IMR-90 (cell line): ENCODE measurements around the gene EXT2. TPM values are rescaled to one million over a fixed set of nuclear protein-coding genes. Genes with fewer than 3 reads are reported as not detected.
A peak's percentile ranks its signal among the peaks of the same experiment; 100 is the strongest.

Experiments used
- ATAC-seq: fragments of 200-7000 bp; cut with Tn5 transposase; 2 replicates; pipeline ENCODE4 v1.9.1; 2020; ENCODE audit warnings: low read depth, mild to moderate bottlenecking, moderate library complexity
- BruUV-seq: library from RNA; stranded (reverse); fragments of 400-500 nt; replicated peaks from 2 replicates; lab custom pipeline; 2021; lab: Mats Ljungman, UMichigan
- CTCF ChIA-PET: fragments of 300-600 bp; formaldehyde crosslinking; extraction: SDS; loops from one replicate; lab custom pipeline; 2021; ENCODE audit warnings: antibody characterized with exemption; lab: Yijun Ruan, JAX
- POLR2A ChIA-PET: fragments of 300-600 bp; sonication (Branson Sonifier 250); formaldehyde crosslinking; loops from one replicate; lab custom pipeline; 2022; ENCODE audit warnings: antibody characterized with exemption; ENCODE audit not compliant: unreplicated experiment; lab: Charles Lee
- DNase-seq: peaks from one replicate; pipeline ENCODE4 v3.0.0; 2013
- H2AFZ ChIP-seq: replicated peaks from 2 replicates; pipeline ENCODE3; 2013; ENCODE audit warnings: low read length, mild to moderate bottlenecking; ENCODE audit not compliant: poor library complexity
- H2AK5ac ChIP-seq: 2 replicates; pipeline ENCODE4 v1.6.1; 2013; ENCODE audit warnings: low read depth, low read length, inconsistent platforms
- H2AK9ac ChIP-seq: replicated peaks from 2 replicates; pipeline ENCODE3; 2013; ENCODE audit warnings: mild to moderate bottlenecking, low read depth, low read length, moderate library complexity; ENCODE audit not compliant: poor library complexity
- H2BK120ac ChIP-seq: 2 replicates; pipeline ENCODE4 v1.6.1; 2013; ENCODE audit warnings: low read depth, low read length, inconsistent platforms
- H2BK15ac ChIP-seq: 3 replicates; pipeline ENCODE4 v1.6.1; 2013; ENCODE audit warnings: low read depth, low read length, inconsistent platforms
- H2BK20ac ChIP-seq: 2 replicates; pipeline ENCODE4 v1.6.1; 2013; ENCODE audit warnings: low read depth, mild to moderate bottlenecking, inconsistent platforms, low read length, moderate library complexity
- H2BK5ac ChIP-seq: 2 replicates; pipeline ENCODE4 v1.6.1; 2013; ENCODE audit warnings: mild to moderate bottlenecking, low read depth, low read length, inconsistent platforms; ENCODE audit not compliant: poor library complexity, severe bottlenecking
- H3K14ac ChIP-seq: replicated peaks from 2 replicates; pipeline ENCODE4 v1.6.1; 2013; ENCODE audit warnings: low read depth, low read length, inconsistent platforms
- H3K18ac ChIP-seq: 2 replicates; pipeline ENCODE4 v1.6.1; 2013; ENCODE audit warnings: low read depth, low read length, control low read depth
- H3K23ac ChIP-seq: 2 replicates; pipeline ENCODE4 v1.6.1; 2013; ENCODE audit warnings: low read depth, low read length, inconsistent platforms
- H3K27ac ChIP-seq: 2 replicates; pipeline ENCODE4 v1.5.1; 2013; ENCODE audit warnings: mild to moderate bottlenecking, control low read depth, low read length; ENCODE audit not compliant: insufficient read depth
- H3K27me3 ChIP-seq: 2 replicates; pipeline ENCODE4 v1.6.1; 2013; ENCODE audit warnings: low read length; ENCODE audit not compliant: control insufficient read depth, insufficient read depth
- H3K36me3 ChIP-seq: 2 replicates; pipeline ENCODE4 v1.6.1; 2013; ENCODE audit warnings: low read length, mixed read lengths; ENCODE audit not compliant: control insufficient read depth, insufficient read depth
- H3K4ac ChIP-seq: 2 replicates; pipeline ENCODE4 v1.6.1; 2013; ENCODE audit warnings: low read depth, low read length, inconsistent platforms
- H3K4me1 ChIP-seq: 2 replicates; pipeline ENCODE4 v1.6.1; 2013; ENCODE audit warnings: low read length, mixed read lengths; ENCODE audit not compliant: control insufficient read depth, insufficient read depth
- H3K4me2 ChIP-seq: 2 replicates; pipeline ENCODE4 v1.6.1; 2013; ENCODE audit warnings: low read depth, mild to moderate bottlenecking, control low read depth, low read length, moderate library complexity
- H3K4me3 ChIP-seq: 2 replicates; pipeline ENCODE4 v1.5.1; 2013; ENCODE audit warnings: low read depth, mild to moderate bottlenecking, control low read depth, low read length, moderate library complexity; ENCODE audit not compliant: insufficient read depth
- H3K56ac ChIP-seq: 2 replicates; pipeline ENCODE4 v1.6.1; 2013; ENCODE audit warnings: low read length, inconsistent platforms; ENCODE audit not compliant: insufficient read depth; ENCODE audit errors: extremely low read depth
- H3K79me1 ChIP-seq, 2 experiments: 2 replicates each; pipeline ENCODE4 v1.6.1; 2013; ENCODE audit warnings: low read length in 2 of 2, inconsistent platforms in 1 of 2, low read depth in 1 of 2
- H3K9ac ChIP-seq: 2 replicates; pipeline ENCODE4 v1.6.1; 2013; ENCODE audit warnings: low read depth, low read length, control low read depth
- H3K9me1 ChIP-seq: 2 replicates; pipeline ENCODE4 v1.6.1; 2013; ENCODE audit warnings: low read length, inconsistent platforms; ENCODE audit not compliant: insufficient read depth
- H3K9me3 ChIP-seq: 2 replicates; pipeline ENCODE4 v1.6.1; 2013; ENCODE audit warnings: low read length; ENCODE audit not compliant: control insufficient read depth, insufficient read depth
- H4K20me1 ChIP-seq: 2 replicates; pipeline ENCODE4 v1.6.1; 2013; ENCODE audit warnings: low read length, inconsistent platforms; ENCODE audit not compliant: insufficient read depth
- H4K5ac ChIP-seq: 2 replicates; pipeline ENCODE4 v1.6.1; 2013; ENCODE audit warnings: mild to moderate bottlenecking, low read depth, low read length, control low read depth
- H4K8ac ChIP-seq, 2 experiments: 2 replicates each; pipeline ENCODE4 v1.6.1; 2013; ENCODE audit warnings: low read depth in 2 of 2, low read length in 2 of 2, control low read depth in 1 of 2, inconsistent platforms in 1 of 2
- H4K91ac ChIP-seq: 2 replicates; pipeline ENCODE4 v1.6.1; 2013; ENCODE audit warnings: low read depth, low read length, inconsistent platforms; ENCODE audit not compliant: insufficient read depth
- CTCF ChIP-seq: conservative IDR thresholded peaks from 2 replicates; pipeline ENCODE4 v1.5.1; 2012; ENCODE audit warnings: mild to moderate bottlenecking, low read depth, low read length, improper control_type of control experiment
- MAZ ChIP-seq: IDR thresholded peaks from 2 replicates; pipeline ENCODE4 v1.6.1; 2012; ENCODE audit warnings: low read depth, mild to moderate bottlenecking, low read length, improper control_type of control experiment, moderate library complexity, borderline replicate concordance
- RAD21 ChIP-seq: IDR thresholded peaks from 2 replicates; pipeline ENCODE4 v1.6.1; 2012; ENCODE audit warnings: low read length, improper control_type of control experiment
- SMC3 ChIP-seq: fragments of 150-350 bp; IDR thresholded peaks from 2 replicates; pipeline ENCODE4 v1.6.1; 2016; ENCODE audit warnings: low read depth, mild to moderate bottlenecking, antibody characterized with exemption, low read length, moderate library complexity
- WGBS, 2 experiments: methylation state at CpG; one replicate each; pipeline versions ENCODE4 v1.1.5 to v1.1.7; 2013; ENCODE audit warnings: missing lambda C conversion rate in 2 of 2; ENCODE audit not compliant: insufficient read length in 1 of 2; ENCODE audit errors: extremely low coverage in 2 of 2; 5-methylcytosine and 5-hydroxymethylcytosine counted together
- dilution Hi-C: fragments of 300-500 bp; cut with HindIII; formaldehyde crosslinking; loops from one replicate; pipeline ENCODE4 v1.14.3; 2018; ENCODE audit warnings: low sequenced_read_pairs; ENCODE audit not compliant: unreplicated experiment
- in situ Hi-C: fragments of 300-500 bp; cut with MboI; formaldehyde crosslinking; loops from 3 replicates; pipeline ENCODE4 v1.14.3; 2019; ENCODE audit warnings: low sequenced_read_pairs, inconsistent platforms, mixed read lengths
- intact Hi-C: fragments of 100-400 bp; cut with micrococcal nuclease; formaldehyde crosslinking; loops from 2 replicates; pipeline ENCODE4 v1.10.0; 2022
- polyA plus RNA-seq, 3 experiments: library from polyadenylated mRNA; depleted of rRNA; stranded (reverse); fragments of >200 nt; gene quantifications; 2 replicates each; pipeline ENCODE4 v1.2.3, GENCODE V29; 2012; ENCODE audit warnings: low replicate concordance in 1 of 3
- total RNA-seq: library from RNA; depleted of rRNA; stranded (reverse); fragments of >200 nt; gene quantifications from 2 replicates; pipeline ENCODE4 v1.2.3, GENCODE V29; 2012

EXT2 gene
- total and polyA plus RNA-seq, 2 of the 4 experiments (the other 2 are of a cell fraction), result 75.0 to 85.3 TPM

- POLR2A ChIA-PET, result no interaction called here
- Histone ChIP-seq H4K5ac (no peak overlapping the region), H3K4me3 (no peak overlapping the region), H2AFZ (peak overlapping the region; percentile 83), H4K20me1 (no peaks in the 10 kb centered on the region), H3K4me1 (0 out of 2 replicates have a peak, but pooled peaks cover 2% of the 10 kb centered on the region), H2BK15ac (no peak overlapping the region), H3K36me3 (no peaks in the 10 kb centered on the region), H3K27me3 (peaks cover 11% of the 10 kb centered on the region), H3K9me1 (no peaks in the 10 kb centered on the region), H3K23ac (no peak overlapping the region), H3K14ac (no peak overlapping the region), H3K9ac (no peak overlapping the region), H3K79me1 (no peaks in the 10 kb centered on the region), H3K18ac (no peak overlapping the region), H4K91ac (no peak overlapping the region), H3K56ac (no peak overlapping the region), H3K4ac (no peak overlapping the region), H2BK5ac (no peak overlapping the region), H2AK9ac (peak overlapping the region; percentile 67), H2BK20ac (no peak overlapping the region), H3K27ac (no peak overlapping the region), H2BK120ac (no peak overlapping the region), H4K8ac (peak overlapping the region in 1 of 2 experiments; percentile 48; a peak in 1 of 4 replicates), H3K4me2 (no peak overlapping the region), H3K9me3 (no peaks in the 10 kb centered on the region), H2AK5ac (no peak overlapping the region)
- CTCF ChIA-PET, result interaction anchor here (0.6 to 1.8 kb wide), 7 partner anchors 11 to 182 kb away, joined by 3 to 12 read pairs (median 4); no protein-coding TSS in a partner anchor
- no TSS peak for BruUV-seq
- dilution Hi-C loops, result no loop called here
- WGBS, 2 experiments, result 48% methylated on average over 6 of the region's 10 CpGs; no CpG with 5 or more reads in 1 of the 2 experiments
- intact Hi-C loops, result loop anchor here (1.0 to 5.0 kb wide), 3 partner anchors 154 to 252 kb away; no protein-coding TSS in a partner anchor
- ATAC-seq (peak; percentile 73), DNase-seq (peak; percentile 44)
- in situ Hi-C loops, result loop anchor here (10.0 kb wide), 1 partner anchor 248 kb away; no protein-coding TSS in a partner anchor
- TF ChIP-seq MAZ, result no peak
- peak; percentile 64 for TF ChIP-seq SMC3
- peak; percentile 73 for TF ChIP-seq RAD21
- peak; percentile 77 for TF ChIP-seq CTCF
Measured at GRCh38 chr11:44286268-44286880, 190.9 kb downstream of the EXT2 start.
